WTC11 (cell line): ENCODE measurements around the gene VSTM2L.

Source experiments
- ATF3 ChIP-seq: sonication (generic); formaldehyde crosslinking; conservative IDR thresholded peaks from 2 replicates; pipeline ENCODE4 v1.8.1; 2022; ENCODE audit warnings: mild to moderate bottlenecking, missing genetic modification reagents
- ELF4 ChIP-seq: sonication (generic); formaldehyde crosslinking; IDR thresholded peaks from 2 replicates; pipeline ENCODE4 v1.8.1; 2022; ENCODE audit warnings: low read depth, mild to moderate bottlenecking, moderate library complexity, missing genetic modification reagents
- HMGXB4 ChIP-seq: sonication (generic); formaldehyde crosslinking; IDR thresholded peaks from 2 replicates; pipeline ENCODE4 v1.8.1; 2023; ENCODE audit warnings: mild to moderate bottlenecking, moderate library complexity, missing genetic modification reagents
- MXD4 ChIP-seq: fragments of 250-450 bp; sonication (Bioruptor Pico); IDR thresholded peaks from 2 replicates; pipeline ENCODE4 v1.8.0; 2021; ENCODE audit warnings: mild to moderate bottlenecking, moderate library complexity, borderline replicate concordance
- NFATC4 ChIP-seq: fragments of 250-450 bp; sonication (Bioruptor Pico); IDR thresholded peaks from 2 replicates; pipeline ENCODE4 v1.9.0; 2021; ENCODE audit warnings: mild to moderate bottlenecking
- NFYB ChIP-seq: sonication (generic); formaldehyde crosslinking; conservative IDR thresholded peaks from 2 replicates; pipeline ENCODE4 v1.8.0; 2022; ENCODE audit warnings: low read depth, missing genetic modification reagents
- ZNF532 ChIP-seq: fragments of 250-450 bp; sonication (Bioruptor Pico); IDR thresholded peaks from 2 replicates; pipeline ENCODE4 v1.9.0; 2021; ENCODE audit warnings: mild to moderate bottlenecking, borderline replicate concordance

- TF ChIP-seq HMGXB4 (CRISPR knock-in tag) (no peak), ATF3 (CRISPR knock-in tag) (no peak), ZNF532 (no peak), NFYB (CRISPR knock-in tag) (no peak), ELF4 (no peak), MXD4 (CRISPR knock-in tag) (no peak), NFATC4 (CRISPR knock-in tag) (no peak)
These were observed 1.2 kb downstream of the VSTM2L start for GRCh38 chr20:37904008-37904642.
